ENCODE results near the gene IQGAP2.

The IQGAP2 gene

DNA sequence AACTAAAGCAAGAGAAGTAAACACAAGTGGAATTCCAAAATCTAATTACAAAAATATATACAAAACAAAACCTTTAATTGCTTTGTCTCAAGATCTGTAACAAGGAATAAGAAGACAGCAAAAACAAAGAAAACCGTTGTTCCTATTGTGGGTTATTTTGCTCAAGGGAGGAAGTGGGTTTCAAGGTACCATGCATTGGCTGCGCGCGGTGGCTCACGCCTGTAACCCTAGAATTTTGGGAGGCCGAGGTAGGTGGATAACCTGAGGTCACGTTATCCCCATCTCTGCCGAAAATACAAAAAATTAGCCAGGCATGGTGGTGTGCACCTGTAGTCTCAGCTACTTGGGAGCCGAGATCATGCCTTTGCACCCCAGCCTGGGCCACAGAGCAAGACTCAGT is 12.1 kb upstream of the IQGAP2 start:
- no peaks in the 10 kb centered on the region for H3K9me3 ChIP-seq (ENCODE audit: low read length)
- no peaks in the 10 kb centered on the region for H3K27me3 ChIP-seq (ENCODE audit: insufficient read depth, low read length)
- H2AFZ ChIP-seq (ENCODE audit: low read depth, low read length): no peak overlapping the region
- no peak overlapping the region for H3K4me3 ChIP-seq (ENCODE audit: low read length)
- peaks cover 26% of the 10 kb centered on the region for H3K4me1 ChIP-seq (ENCODE audit: insufficient read depth, low read length)
- no peaks in the 10 kb centered on the region for H3K36me3 ChIP-seq (ENCODE audit: insufficient read depth, low read length)

DNA sequence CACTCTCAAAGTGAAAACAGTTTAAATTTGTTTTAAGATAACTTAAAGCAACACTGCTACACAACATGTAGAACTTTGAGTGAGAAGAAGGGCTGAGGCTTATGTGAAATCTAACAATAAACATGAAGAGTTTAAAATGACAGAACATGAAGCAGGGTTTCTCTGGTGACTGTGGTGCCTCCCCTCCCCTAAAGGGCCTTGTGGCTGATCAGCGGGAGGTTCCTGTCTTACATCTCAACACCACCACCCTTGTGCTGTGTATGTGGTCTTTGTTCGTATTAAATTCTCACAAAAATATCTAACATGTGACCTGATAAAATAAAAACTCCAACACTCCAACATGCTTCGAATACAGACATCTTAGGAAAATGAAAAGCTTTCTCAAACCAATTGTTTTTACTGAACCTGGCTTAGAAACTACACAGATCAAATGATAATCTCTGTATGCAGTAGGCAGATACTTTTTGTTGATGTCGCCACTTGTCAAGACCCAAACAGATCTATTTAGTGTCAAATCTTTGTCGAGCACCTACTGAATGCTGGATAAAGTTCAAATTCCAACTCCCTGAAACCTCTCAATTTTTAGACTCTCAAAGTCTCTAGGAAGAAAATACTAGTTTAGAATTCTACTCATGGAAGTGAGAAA is 9.9 kb upstream of the IQGAP2 start:
- Histone ChIP-seq H3K4me1 (ENCODE audit: insufficient read depth, low read length) (peaks cover 26% of the 10 kb centered on the region), H3K27me3 (ENCODE audit: insufficient read depth, low read length) (no peaks in the 10 kb centered on the region), H2AFZ (ENCODE audit: low read depth, low read length) (peak overlapping the region; percentile 32), H3K9me3 (ENCODE audit: low read length) (no peaks in the 10 kb centered on the region), H3K4me3 (ENCODE audit: low read length) (no peak overlapping the region), H3K36me3 (ENCODE audit: insufficient read depth, low read length) (no peaks in the 10 kb centered on the region)

DNA sequence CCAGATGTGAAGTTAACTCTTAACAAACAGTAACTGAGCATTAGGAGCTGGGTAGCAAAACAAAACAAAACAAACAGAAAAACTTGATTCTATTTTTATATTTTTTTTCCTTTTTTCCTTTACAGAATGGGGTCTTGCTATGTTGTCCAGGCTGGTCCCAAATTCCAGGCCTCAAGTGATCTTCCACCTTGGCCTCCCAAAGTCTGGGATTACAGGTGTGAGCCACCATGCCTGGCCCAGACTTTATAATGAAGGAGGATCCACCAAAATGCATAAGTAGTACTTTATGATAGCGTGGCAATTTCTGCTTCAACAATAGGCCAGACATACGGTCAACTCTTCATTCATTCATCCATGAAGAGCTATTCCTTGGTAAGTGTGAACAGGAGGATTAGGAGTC is 5.9 kb upstream of the IQGAP2 start:
- H2AFZ ChIP-seq (ENCODE audit: low read depth, low read length): no peak overlapping the region
- H3K4me1 ChIP-seq (ENCODE audit: insufficient read depth, low read length): peaks cover 15% of the 10 kb centered on the region
- no peaks in the 10 kb centered on the region for H3K27me3 ChIP-seq (ENCODE audit: insufficient read depth, low read length)
- no peaks in the 10 kb centered on the region for H3K36me3 ChIP-seq (ENCODE audit: insufficient read depth, low read length)
- H3K4me3 ChIP-seq (ENCODE audit: low read length): no peak overlapping the region
- no peaks in the 10 kb centered on the region for H3K9me3 ChIP-seq (ENCODE audit: low read length)

DNA sequence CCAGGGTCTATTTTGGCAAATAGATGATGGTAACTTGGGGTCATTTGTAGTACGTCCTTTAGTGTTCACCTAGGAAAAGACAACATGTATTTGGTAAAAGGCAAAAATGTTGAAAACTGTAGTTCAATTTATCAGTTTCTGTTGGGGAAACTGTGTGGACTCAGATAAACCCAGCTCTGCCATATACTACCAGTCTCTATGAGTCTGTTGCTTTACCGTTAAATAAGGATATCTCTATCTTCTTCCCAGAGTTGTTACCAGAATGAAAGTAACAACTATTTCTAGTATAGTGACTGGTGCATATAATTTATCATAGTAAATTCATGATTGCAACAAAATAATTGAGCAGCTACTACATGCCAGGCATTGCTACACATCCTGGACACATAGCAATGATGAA is 3.8 kb upstream of the IQGAP2 start:
- H3K4me1 ChIP-seq (ENCODE audit: insufficient read depth, low read length): peaks cover 10% of the 10 kb centered on the region
- H3K36me3 ChIP-seq (ENCODE audit: insufficient read depth, low read length): no peaks in the 10 kb centered on the region
- no peak overlapping the region for H2AFZ ChIP-seq (ENCODE audit: low read depth, low read length)
- no peak overlapping the region for H3K4me3 ChIP-seq (ENCODE audit: low read length)
- no peaks in the 10 kb centered on the region for H3K9me3 ChIP-seq (ENCODE audit: low read length)
- no peaks in the 10 kb centered on the region for H3K27me3 ChIP-seq (ENCODE audit: insufficient read depth, low read length)

DNA sequence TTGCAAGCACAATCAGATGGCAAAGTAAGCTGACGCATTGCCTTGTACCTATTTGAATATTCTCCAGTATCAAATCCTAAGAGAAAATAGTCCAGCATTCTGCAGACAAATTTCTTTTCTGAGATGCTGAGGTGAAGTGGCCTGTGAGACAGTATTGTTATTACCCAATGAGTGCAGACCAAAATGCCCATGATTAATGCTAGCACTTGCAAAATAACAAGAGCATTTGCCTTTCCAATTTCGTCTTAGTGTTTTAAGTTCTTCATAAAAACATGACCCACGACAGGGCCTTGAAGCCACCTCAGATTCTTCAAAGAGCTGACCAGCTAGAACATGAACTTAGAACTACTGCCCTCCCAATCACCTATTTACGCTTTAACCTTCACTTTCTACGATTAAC is 2.6 kb upstream of the IQGAP2 start:
- Histone ChIP-seq H3K4me1 (ENCODE audit: insufficient read depth, low read length) (peaks cover 20% of the 10 kb centered on the region), H3K9me3 (ENCODE audit: low read length) (no peaks in the 10 kb centered on the region), H3K36me3 (ENCODE audit: insufficient read depth, low read length) (no peaks in the 10 kb centered on the region), H3K4me3 (ENCODE audit: low read length) (no peak overlapping the region), H2AFZ (ENCODE audit: low read depth, low read length) (no peak overlapping the region), H3K27me3 (ENCODE audit: insufficient read depth, low read length) (no peaks in the 10 kb centered on the region)

DNA sequence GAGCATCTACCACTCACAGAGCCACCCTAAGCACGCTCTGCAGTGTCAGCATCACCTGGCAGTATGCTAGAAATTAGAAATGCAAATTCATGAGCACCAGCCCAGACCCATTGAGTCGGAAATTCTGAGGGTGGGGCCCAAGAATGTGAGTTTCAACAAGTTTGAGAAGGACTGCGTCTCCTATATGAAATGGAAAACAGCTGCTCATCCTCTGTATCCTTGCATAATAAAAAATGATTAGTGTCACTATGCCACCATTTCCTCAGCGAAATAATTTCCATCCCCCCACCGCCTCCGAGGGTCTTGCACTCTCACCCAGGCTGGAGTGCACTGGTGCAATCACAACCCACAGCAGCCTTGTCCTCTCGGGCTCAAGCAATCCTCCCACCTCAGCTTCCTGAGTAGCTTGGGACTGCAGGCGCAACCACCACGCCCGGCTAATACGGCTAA is 1.3 kb upstream of the IQGAP2 start:
- H3K9me3 ChIP-seq (ENCODE audit: low read length): no peaks in the 10 kb centered on the region
- H3K36me3 ChIP-seq (ENCODE audit: insufficient read depth, low read length): no peaks in the 10 kb centered on the region
- H3K27me3 ChIP-seq (ENCODE audit: insufficient read depth, low read length): no peaks in the 10 kb centered on the region
- H2AFZ ChIP-seq (ENCODE audit: low read depth, low read length): peak overlapping the region; percentile 94
- peaks cover 27% of the 10 kb centered on the region for H3K4me1 ChIP-seq (ENCODE audit: insufficient read depth, low read length)
- no peak overlapping the region for H3K4me3 ChIP-seq (ENCODE audit: low read length)

DNA sequence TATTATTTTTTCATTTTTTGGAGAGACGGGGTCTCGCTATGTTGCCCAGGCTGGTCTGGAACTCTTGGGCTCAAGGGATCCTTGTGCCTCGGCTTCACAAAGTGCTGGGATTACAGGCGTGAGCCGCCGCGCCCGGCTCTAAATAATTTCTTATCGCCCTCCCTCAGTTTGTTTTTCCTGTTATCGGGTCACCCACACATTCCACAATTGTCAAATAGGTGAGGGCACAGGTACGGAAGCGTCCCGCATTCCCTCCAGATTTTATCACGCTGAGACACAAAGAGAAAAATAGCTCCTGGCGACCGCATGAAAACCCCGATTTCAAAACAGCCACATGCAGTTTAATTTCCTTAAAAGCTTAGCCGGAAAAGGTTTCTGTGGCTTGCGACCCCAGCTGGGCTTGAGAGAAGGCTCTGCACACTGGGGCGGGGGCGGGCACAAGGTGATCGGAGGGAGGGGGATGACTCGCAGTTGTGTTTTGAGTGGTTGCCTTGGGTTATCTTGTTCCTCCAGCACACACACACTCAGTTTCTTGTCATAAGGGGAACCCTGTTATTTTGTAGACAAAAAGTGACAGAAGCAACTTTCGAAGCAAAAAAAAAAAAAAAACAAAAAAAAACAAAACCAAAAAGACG is 717 bp upstream of the IQGAP2 start:
- H3K4me3 ChIP-seq (ENCODE audit: low read length): peak overlapping the region; percentile 93
- no peaks in the 10 kb centered on the region for H3K36me3 ChIP-seq (ENCODE audit: insufficient read depth, low read length)
- peaks cover 27% of the 10 kb centered on the region for H3K4me1 ChIP-seq (ENCODE audit: insufficient read depth, low read length)
- H3K27me3 ChIP-seq (ENCODE audit: insufficient read depth, low read length): no peaks in the 10 kb centered on the region
- H3K9me3 ChIP-seq (ENCODE audit: low read length): no peaks in the 10 kb centered on the region
- H2AFZ ChIP-seq (ENCODE audit: low read depth, low read length): peak overlapping the region; percentile 94

DNA sequence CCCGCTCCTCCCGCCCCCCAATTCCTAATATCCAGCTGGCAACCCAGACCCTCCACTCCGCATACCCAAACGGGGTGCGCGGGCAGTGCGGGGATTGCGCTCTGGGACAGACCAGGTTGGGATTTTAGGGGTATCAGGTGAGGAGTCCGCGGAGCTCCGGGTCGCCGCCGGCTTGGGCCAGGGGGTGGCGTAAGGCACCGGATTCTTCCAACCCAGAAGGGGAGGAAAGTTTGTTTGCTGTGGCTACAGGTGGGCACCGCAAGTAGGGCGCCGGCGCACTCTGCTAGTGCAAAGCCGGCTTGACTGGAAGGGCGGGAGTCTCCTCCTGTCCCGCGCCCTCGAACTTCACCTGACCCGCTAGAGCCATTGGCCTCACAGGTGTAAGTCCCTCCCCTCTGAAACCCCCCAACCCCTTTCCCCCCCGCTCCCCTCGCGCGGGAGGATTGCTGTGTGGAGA is 709 bp downstream of the IQGAP2 start:
- no peaks in the 10 kb centered on the region for H3K36me3 ChIP-seq (ENCODE audit: insufficient read depth, low read length)
- H3K27me3 ChIP-seq (ENCODE audit: insufficient read depth, low read length): no peaks in the 10 kb centered on the region
- H3K4me3 ChIP-seq (ENCODE audit: low read length): peak overlapping the region; percentile 93
- H3K4me1 ChIP-seq (ENCODE audit: insufficient read depth, low read length): peaks cover 27% of the 10 kb centered on the region
- H2AFZ ChIP-seq (ENCODE audit: low read depth, low read length): peak overlapping the region; percentile 94
- H3K9me3 ChIP-seq (ENCODE audit: low read length): no peaks in the 10 kb centered on the region

DNA sequence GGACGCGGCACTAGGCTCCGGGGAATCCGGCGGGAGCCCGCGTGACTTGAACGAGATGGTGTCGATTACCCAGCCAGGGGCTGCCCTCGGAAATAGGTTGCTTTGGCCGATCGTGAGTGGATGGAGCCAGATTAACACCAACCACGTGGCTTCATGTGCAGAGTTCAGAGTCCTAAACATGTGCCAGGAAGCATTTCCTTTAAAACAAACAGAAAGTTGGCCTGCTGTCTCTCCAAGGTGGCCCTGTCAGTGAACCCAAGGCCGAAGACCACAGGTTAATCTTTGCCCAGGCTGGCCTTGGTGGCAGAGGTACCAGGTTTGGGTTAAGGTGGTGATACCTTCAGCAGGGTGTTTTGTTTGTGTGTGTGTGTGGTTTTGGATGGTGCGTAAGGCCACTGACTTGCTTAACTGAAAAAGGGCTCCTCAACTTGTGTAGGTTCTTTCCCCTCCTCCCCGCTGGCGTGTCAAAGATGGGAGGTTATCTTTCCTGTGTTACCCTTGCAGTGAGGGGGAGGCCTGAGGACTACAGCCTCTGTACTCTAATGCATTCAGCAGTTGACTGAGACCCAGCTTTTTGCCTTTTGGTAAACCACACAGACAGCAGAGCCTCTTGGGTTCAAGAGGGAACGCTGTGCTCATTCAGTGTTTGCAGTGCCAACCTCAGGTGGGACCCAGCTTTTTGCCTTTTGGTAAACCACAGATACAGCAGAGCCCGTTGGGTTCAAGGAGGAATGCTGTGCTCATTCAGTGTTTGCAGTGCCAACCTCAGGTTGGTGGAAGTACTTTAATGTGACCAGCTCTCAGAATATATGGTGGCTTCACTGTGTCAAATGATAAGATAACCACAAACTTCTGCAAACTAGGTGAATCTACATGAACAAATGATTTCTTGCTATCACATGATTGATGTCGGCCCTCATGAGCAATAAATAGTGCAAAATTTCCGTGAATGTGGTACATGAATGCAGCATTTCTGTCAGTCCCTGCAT is 1.4 kb downstream of the IQGAP2 start:
- Histone ChIP-seq H2AFZ (ENCODE audit: low read depth, low read length) (peak overlapping the region; percentile 94), H3K4me1 (ENCODE audit: insufficient read depth, low read length) (peaks cover 27% of the 10 kb centered on the region), H3K9me3 (ENCODE audit: low read length) (no peaks in the 10 kb centered on the region), H3K4me3 (ENCODE audit: low read length) (peak overlapping the region; percentile 93), H3K36me3 (ENCODE audit: insufficient read depth, low read length) (no peaks in the 10 kb centered on the region), H3K27me3 (ENCODE audit: insufficient read depth, low read length) (no peaks in the 10 kb centered on the region)

DNA sequence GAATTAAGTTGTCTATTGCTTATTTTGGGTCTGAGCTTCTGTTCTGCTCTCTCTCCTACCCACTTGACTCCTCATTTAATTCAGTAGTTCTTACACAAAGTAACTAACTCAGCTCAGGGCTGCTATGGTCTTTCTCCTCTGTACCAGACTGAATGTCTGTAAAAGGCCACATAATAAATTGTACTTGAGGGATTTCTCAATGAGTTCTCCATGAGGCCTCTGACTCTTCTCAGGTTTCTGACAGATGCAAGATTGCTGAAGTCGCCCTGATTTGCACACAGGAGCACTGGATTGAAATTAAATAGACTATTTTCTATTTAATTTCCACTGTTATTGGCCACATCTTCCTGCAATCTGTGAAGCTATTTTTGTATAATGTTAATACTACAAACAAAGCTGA is 2.9 kb downstream of the IQGAP2 start:
- Histone ChIP-seq H3K9me3 (ENCODE audit: low read length) (no peaks in the 10 kb centered on the region), H3K4me1 (ENCODE audit: insufficient read depth, low read length) (peaks cover 27% of the 10 kb centered on the region), H3K27me3 (ENCODE audit: insufficient read depth, low read length) (no peaks in the 10 kb centered on the region), H3K36me3 (ENCODE audit: insufficient read depth, low read length) (no peaks in the 10 kb centered on the region), H2AFZ (ENCODE audit: low read depth, low read length) (no peak overlapping the region), H3K4me3 (ENCODE audit: low read length) (no peak overlapping the region)

DNA sequence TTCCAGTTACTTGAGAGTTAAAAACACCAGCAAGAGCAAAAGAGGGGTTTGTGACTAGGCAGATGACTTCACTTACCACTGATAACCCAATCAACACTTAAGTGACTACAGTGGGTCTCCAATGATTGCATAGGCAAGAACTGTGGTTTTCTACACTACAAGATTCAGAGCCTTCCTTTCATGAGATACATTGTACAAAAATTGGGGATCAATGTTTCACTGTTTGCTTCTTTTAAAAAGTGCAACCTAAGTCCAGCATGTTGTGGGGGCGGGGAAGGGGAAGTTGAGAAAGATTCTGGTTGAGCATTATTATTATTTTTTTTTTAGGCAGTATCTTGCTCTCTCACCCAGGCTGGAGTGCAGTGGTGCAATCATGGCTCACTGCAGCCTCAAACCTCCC is 3.6 kb downstream of the IQGAP2 start:
- Histone ChIP-seq H3K4me1 (ENCODE audit: insufficient read depth, low read length) (peaks cover 26% of the 10 kb centered on the region), H3K36me3 (ENCODE audit: insufficient read depth, low read length) (no peaks in the 10 kb centered on the region), H2AFZ (ENCODE audit: low read depth, low read length) (no peak overlapping the region), H3K4me3 (ENCODE audit: low read length) (no peak overlapping the region), H3K27me3 (ENCODE audit: insufficient read depth, low read length) (no peaks in the 10 kb centered on the region), H3K9me3 (ENCODE audit: low read length) (no peaks in the 10 kb centered on the region)

DNA sequence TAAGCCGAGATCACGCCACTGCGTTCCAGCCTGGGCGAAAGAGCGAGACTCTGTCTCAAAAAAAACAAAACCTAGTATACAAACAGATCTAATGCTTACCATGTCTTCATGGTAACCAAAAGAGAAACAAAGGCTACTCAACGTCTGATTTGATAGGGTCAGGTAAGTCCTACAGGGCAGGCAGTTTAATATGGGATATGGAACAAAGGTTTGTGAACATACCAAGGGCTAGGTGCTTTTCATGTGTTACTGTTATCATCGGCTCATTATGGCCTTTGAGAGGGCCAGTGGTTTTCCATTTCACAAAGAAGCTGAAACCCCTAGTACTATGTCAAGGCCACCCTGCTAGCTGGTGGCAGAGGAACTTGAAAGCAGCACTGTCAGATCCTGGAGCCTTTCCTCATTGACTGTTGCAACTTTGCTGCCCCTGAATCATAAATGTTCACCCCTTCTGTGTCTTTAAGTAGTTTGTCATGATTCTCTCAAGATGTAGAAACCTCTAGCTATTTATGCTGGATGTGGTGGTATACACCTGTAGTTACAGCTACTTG is 5.1 kb downstream of the IQGAP2 start:
- no peaks in the 10 kb centered on the region for H3K27me3 ChIP-seq (ENCODE audit: insufficient read depth, low read length)
- no peaks in the 10 kb centered on the region for H3K36me3 ChIP-seq (ENCODE audit: insufficient read depth, low read length)
- peaks cover 19% of the 10 kb centered on the region for H3K4me1 ChIP-seq (ENCODE audit: insufficient read depth, low read length)
- H2AFZ ChIP-seq (ENCODE audit: low read depth, low read length): no peak overlapping the region
- no peaks in the 10 kb centered on the region for H3K9me3 ChIP-seq (ENCODE audit: low read length)
- H3K4me3 ChIP-seq (ENCODE audit: low read length): no peak overlapping the region

DNA sequence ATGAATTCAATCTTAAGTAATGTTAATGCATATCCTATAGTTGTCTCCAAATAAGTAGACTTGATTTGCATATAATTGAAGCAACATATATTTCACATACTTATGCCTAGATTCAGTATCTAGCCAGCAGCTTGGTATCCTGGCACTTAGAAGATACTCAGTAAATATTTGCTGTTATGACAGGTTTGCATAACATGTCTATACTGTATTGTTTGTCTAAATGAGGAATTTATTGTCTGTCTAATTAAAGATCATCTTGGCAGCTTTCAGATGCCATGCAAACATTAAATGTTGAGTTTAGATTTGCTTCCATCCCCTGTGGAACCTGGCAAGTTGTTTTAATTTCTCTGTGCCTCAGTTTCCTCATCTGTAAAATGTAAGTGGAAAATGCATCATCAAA is 9.4 kb downstream of the IQGAP2 start:
- H3K9me3 ChIP-seq (ENCODE audit: low read length): no peaks in the 10 kb centered on the region
- H3K36me3 ChIP-seq (ENCODE audit: insufficient read depth, low read length): no peaks in the 10 kb centered on the region
- no peak overlapping the region for H3K4me3 ChIP-seq (ENCODE audit: low read length)
- no peaks in the 10 kb centered on the region for H3K4me1 ChIP-seq (ENCODE audit: insufficient read depth, low read length)
- H3K27me3 ChIP-seq (ENCODE audit: insufficient read depth, low read length): no peaks in the 10 kb centered on the region
- H2AFZ ChIP-seq (ENCODE audit: low read depth, low read length): no peak overlapping the region

All from neuron (in vitro differentiated cells).